ENCODE measurements around the gene PRPF38B.
"Not testable (repeated sequence)": the region's sequence is repeated elsewhere in the genome, so short reads cannot be mapped to it uniquely, and the experiment has no call there.

The PRPF38B gene

DNA sequence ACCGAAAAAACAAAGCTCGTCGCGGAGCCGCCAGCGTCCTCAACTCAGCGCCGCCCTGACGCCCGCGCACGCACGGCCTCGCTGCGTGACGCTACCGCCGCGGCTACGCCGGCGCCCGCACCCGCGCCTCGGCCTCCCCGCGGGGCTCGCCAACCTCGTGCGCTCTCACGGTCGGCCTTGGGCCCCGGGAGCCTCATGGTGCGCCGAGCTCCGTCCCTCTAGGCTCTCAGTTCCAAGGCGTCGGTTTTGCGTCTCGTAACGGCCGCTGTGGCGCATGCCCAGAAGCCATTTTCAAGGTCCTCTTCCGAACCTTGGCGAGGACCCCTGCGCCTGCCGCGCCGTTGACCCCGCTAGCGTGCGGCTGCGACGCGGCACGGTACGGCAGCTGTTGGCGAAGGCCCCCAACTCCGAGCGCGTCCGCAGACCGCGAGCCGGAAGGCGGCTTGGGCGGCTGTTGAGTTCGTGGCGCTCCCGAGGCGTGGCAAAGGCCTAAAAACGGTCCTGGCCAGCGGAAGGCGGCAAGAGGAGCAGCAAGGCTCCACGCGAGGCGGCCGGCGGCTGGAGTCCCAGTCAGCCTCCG is 31.0 kb upstream of the PRPF38B start, which contains the start of gene HENMT1:
HENMT1 (minus strand) TSS at position 64 of the 580 bp plus-strand sequence. CDS start 1,209 bp downstream, outside the sequence.
- no peaks in the 10 kb centered on the region for H3K4me1 ChIP-seq (ENCODE audit: control insufficient read depth, insufficient read depth, low read length, poor library complexity, severe bottlenecking)
- H3K4me3 ChIP-seq (ENCODE audit: extremely low read depth, insufficient read depth, low read length, poor library complexity, severe bottlenecking): peak within 1 kb of the TSS; percentile 41
- H3K27ac ChIP-seq (ENCODE audit: low read depth, low read length, severe bottlenecking): no peak within 1 kb of the TSS
- no peaks in the 10 kb centered on the region for H3K36me3 ChIP-seq (ENCODE audit: control insufficient read depth, insufficient read depth, low read length)
- 6 to 10% methylated on average over 37 to 77 of the region's 81 CpGs for WGBS, 2 experiments (ENCODE audit: insufficient coverage in 2 of 2)
- H3K9me3 ChIP-seq (ENCODE audit: control insufficient read depth, low read length): no peaks in the 10 kb centered on the region

- Histone ChIP-seq H3K36me3 (ENCODE audit: control insufficient read depth, insufficient read depth, low read length) (no peaks in the 10 kb centered on the region), H3K27ac (ENCODE audit: low read depth, low read length, severe bottlenecking) (no peak overlapping the region), H3K4me1 (ENCODE audit: control insufficient read depth, insufficient read depth, low read length, poor library complexity, severe bottlenecking) (no peaks in the 10 kb centered on the region), H3K4me3 (ENCODE audit: extremely low read depth, insufficient read depth, low read length, poor library complexity, severe bottlenecking) (no peak overlapping the region), H3K9me3 (ENCODE audit: control insufficient read depth, low read length) (no peaks in the 10 kb centered on the region)
- 80% methylated on average over 1 of the region's 2 CpGs; no CpG with 5 or more reads in 1 of the 2 experiments for WGBS, 2 experiments (ENCODE audit: insufficient coverage in 2 of 2)
These were observed 29.0 kb upstream of the PRPF38B start for GRCh38 chr1:108663074-108663473.

DNA sequence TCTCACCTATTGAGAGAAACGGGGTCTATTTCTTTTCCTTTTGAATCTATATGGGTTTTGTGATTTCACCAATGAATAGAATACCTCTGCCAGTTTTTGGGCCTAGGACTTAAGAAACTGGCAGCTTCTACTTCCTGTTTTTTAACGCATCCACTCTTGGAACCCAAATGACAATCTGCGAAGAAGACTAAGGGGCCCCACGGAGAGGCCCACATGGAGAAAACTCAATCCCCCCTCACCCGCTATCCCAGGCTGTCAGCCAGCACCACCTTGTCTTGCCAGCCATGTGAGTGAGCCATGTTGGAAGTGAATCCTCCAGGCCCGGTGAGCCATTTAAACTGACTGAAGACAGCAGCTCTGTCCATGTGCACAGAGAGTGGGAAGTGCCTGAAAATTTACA is 27.6 kb upstream of the PRPF38B start:
- Histone ChIP-seq H3K27ac (ENCODE audit: low read depth, low read length, severe bottlenecking) (no peak overlapping the region), H3K36me3 (ENCODE audit: control insufficient read depth, insufficient read depth, low read length) (no peaks in the 10 kb centered on the region), H3K4me3 (ENCODE audit: extremely low read depth, insufficient read depth, low read length, poor library complexity, severe bottlenecking) (no peak overlapping the region), H3K4me1 (ENCODE audit: control insufficient read depth, insufficient read depth, low read length, poor library complexity, severe bottlenecking) (no peaks in the 10 kb centered on the region), H3K9me3 (ENCODE audit: control insufficient read depth, low read length) (no peaks in the 10 kb centered on the region)
- WGBS, 2 experiments (ENCODE audit: insufficient coverage in 2 of 2): 91 to 100% methylated on average over 4 of the region's 6 CpGs

GRCh38 chr1:108665067-108665466 is 27.0 kb upstream of the PRPF38B start:
- no peaks in the 10 kb centered on the region for H3K4me1 ChIP-seq (ENCODE audit: control insufficient read depth, insufficient read depth, low read length, poor library complexity, severe bottlenecking)
- no peak overlapping the region for H3K4me3 ChIP-seq (ENCODE audit: extremely low read depth, insufficient read depth, low read length, poor library complexity, severe bottlenecking)
- no peak overlapping the region for H3K27ac ChIP-seq (ENCODE audit: low read depth, low read length, severe bottlenecking)
- H3K36me3 ChIP-seq (ENCODE audit: control insufficient read depth, insufficient read depth, low read length): no peaks in the 10 kb centered on the region
- WGBS, 2 experiments (ENCODE audit: insufficient coverage in 2 of 2): 80% methylated on average over 1 of the region's 2 CpGs; no CpG with 5 or more reads in 1 of the 2 experiments
- H3K9me3 ChIP-seq (ENCODE audit: control insufficient read depth, low read length): no peaks in the 10 kb centered on the region

GRCh38 chr1:108665771-108666170 is 26.3 kb upstream of the PRPF38B start:
- WGBS, 2 experiments (ENCODE audit: insufficient coverage in 2 of 2): 60 to 75% methylated on average over 1 of the region's 1 CpG
- Histone ChIP-seq H3K4me3 (ENCODE audit: extremely low read depth, insufficient read depth, low read length, poor library complexity, severe bottlenecking) (no peak overlapping the region), H3K36me3 (ENCODE audit: control insufficient read depth, insufficient read depth, low read length) (no peaks in the 10 kb centered on the region), H3K4me1 (ENCODE audit: control insufficient read depth, insufficient read depth, low read length, poor library complexity, severe bottlenecking) (no peaks in the 10 kb centered on the region), H3K9me3 (ENCODE audit: control insufficient read depth, low read length) (no peaks in the 10 kb centered on the region), H3K27ac (ENCODE audit: low read depth, low read length, severe bottlenecking) (no peak overlapping the region)

- not testable (repeated sequence) for H3K36me3 ChIP-seq (ENCODE audit: control insufficient read depth, insufficient read depth, low read length); H3K4me1 ChIP-seq (ENCODE audit: control insufficient read depth, insufficient read depth, low read length, poor library complexity, severe bottlenecking); H3K27ac ChIP-seq (ENCODE audit: low read depth, low read length, severe bottlenecking); H3K4me3 ChIP-seq (ENCODE audit: extremely low read depth, insufficient read depth, low read length, poor library complexity, severe bottlenecking); H3K9me3 ChIP-seq (ENCODE audit: control insufficient read depth, low read length)
- WGBS, 2 experiments (ENCODE audit: insufficient coverage in 2 of 2): 93 to 98% methylated on average over 6 to 24 of the region's 28 CpGs
These were observed 24.7 kb upstream of the PRPF38B start for GRCh38 chr1:108667422-108667821.

DNA sequence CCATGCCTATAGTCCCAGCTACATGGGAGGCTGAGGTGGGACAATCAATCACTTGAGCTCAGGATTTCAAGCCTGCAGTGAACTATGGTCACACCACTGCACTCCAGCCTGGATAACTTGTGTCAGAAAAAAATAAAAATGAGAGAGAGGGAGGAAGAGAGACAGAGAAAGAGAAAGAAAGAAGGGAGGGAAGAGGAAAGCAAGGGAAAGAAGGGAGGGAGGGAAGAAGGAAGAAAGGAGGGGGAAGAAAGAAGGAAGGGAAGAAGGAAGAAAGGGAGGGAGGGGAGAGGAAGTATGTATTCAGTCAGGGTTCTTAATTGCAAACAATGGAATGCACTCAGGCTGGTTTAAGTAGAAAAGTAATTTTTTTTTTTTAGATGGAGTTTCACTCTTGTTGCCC is 23.3 kb upstream of the PRPF38B start:
- no peaks in the 10 kb centered on the region for H3K4me1 ChIP-seq (ENCODE audit: control insufficient read depth, insufficient read depth, low read length, poor library complexity, severe bottlenecking)
- H3K36me3 ChIP-seq (ENCODE audit: control insufficient read depth, insufficient read depth, low read length): no peaks in the 10 kb centered on the region
- H3K4me3 ChIP-seq (ENCODE audit: extremely low read depth, insufficient read depth, low read length, poor library complexity, severe bottlenecking): no peak overlapping the region

DNA sequence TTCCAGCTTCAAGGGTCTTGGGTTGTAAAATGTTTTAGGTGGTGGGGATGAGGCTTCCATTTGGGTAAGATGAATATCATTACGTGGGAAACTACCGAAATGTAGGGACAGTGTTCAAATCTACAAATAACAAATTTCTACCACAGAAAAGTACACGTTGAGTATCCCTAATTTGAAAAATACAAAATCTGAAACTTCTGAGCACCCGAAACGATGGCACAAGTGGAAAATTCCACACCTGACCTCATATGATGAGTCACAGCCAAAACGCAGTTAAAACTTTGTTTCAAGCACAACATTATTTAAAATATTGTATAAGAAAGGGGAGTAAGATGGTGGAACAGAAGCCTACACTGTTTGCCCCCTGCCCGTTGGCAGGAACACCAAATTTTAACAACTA is 22.4 kb upstream of the PRPF38B start:
- no peaks in the 10 kb centered on the region for H3K4me1 ChIP-seq (ENCODE audit: control insufficient read depth, insufficient read depth, low read length, poor library complexity, severe bottlenecking)
- WGBS, 2 experiments (ENCODE audit: insufficient coverage in 2 of 2): 66 to 88% methylated on average over 3 to 4 of the region's 7 CpGs
- no peak overlapping the region for H3K27ac ChIP-seq (ENCODE audit: low read depth, low read length, severe bottlenecking)
- no peak overlapping the region for H3K4me3 ChIP-seq (ENCODE audit: extremely low read depth, insufficient read depth, low read length, poor library complexity, severe bottlenecking)
- no peaks in the 10 kb centered on the region for H3K9me3 ChIP-seq (ENCODE audit: control insufficient read depth, low read length)
- no peaks in the 10 kb centered on the region for H3K36me3 ChIP-seq (ENCODE audit: control insufficient read depth, insufficient read depth, low read length)

More for the DNA sequence above, 23.3 kb upstream of the PRPF38B start:
- H3K9me3 ChIP-seq (ENCODE audit: control insufficient read depth, low read length): no peaks in the 10 kb centered on the region
- H3K27ac ChIP-seq (ENCODE audit: low read depth, low read length, severe bottlenecking): no peak overlapping the region

DNA sequence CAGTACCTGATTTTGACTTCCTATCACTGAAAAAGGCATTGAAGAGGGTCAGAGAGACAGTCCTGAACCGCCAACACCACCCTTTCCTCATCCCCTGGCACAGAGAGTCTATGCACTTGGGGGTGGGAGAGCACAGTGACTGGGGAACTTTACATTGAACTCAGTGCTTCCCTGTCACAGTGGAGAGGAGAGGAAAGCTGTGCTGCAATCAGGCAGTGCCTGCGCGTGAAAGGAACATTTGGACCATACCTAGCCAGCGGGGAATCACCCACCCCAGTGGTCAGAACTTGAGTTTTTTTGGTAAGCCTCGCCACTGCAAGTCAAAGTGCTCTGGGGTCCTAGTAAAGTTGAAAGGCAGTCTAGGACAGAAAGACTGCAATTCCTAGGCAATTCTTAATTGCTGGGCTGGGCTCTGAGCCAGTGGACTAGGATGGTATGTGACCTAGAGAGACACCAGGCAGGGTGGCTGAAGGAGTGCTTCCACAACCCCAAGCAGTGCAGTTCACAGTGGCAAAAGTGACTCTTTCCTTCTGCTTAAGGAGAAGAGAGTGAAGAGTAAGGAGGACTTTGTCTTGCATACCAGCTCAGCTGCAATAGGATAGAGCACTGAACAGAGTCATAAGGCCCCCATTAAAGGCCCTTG is 21.9 kb upstream of the PRPF38B start:
- Histone ChIP-seq H3K27ac (ENCODE audit: low read depth, low read length, severe bottlenecking) (no peak overlapping the region), H3K4me3 (ENCODE audit: extremely low read depth, insufficient read depth, low read length, poor library complexity, severe bottlenecking) (no peak overlapping the region), H3K36me3 (ENCODE audit: control insufficient read depth, insufficient read depth, low read length) (no peaks in the 10 kb centered on the region), H3K4me1 (ENCODE audit: control insufficient read depth, insufficient read depth, low read length, poor library complexity, severe bottlenecking) (no peaks in the 10 kb centered on the region), H3K9me3 (ENCODE audit: control insufficient read depth, low read length) (no peaks in the 10 kb centered on the region)
- 95 to 100% methylated on average over 1 to 2 of the region's 5 CpGs for WGBS, 2 experiments (ENCODE audit: insufficient coverage in 2 of 2)

DNA sequence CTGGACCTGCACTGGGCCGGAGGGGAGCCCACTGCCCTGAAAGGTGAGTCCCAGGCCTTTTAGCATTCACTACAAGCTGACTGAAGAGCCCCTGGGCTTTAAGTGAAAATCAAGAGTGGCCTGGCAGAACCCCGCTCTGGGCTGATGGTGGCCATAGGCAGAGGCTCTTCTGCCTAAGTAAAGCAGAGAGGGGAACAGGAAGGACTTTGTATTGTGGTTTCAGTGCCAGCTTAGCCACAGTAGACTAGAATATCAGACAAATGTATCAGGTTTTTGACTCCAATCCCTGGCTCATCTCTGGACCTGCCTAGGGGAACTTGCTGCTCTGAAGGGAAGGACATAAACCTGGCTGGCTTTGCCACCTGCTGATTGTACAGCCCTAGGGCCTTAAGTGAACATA is 21.0 kb upstream of the PRPF38B start:
- WGBS, 2 experiments (ENCODE audit: insufficient coverage in 2 of 2): 80 to 100% methylated on average over 2 of the region's 2 CpGs
- Histone ChIP-seq H3K36me3 (ENCODE audit: control insufficient read depth, insufficient read depth, low read length) (no peaks in the 10 kb centered on the region), H3K4me3 (ENCODE audit: extremely low read depth, insufficient read depth, low read length, poor library complexity, severe bottlenecking) (no peak overlapping the region), H3K9me3 (ENCODE audit: control insufficient read depth, low read length) (no peaks in the 10 kb centered on the region), H3K4me1 (ENCODE audit: control insufficient read depth, insufficient read depth, low read length, poor library complexity, severe bottlenecking) (no peaks in the 10 kb centered on the region), H3K27ac (ENCODE audit: low read depth, low read length, severe bottlenecking) (no peak overlapping the region)

GRCh38 chr1:108678706-108679105 is 13.4 kb upstream of the PRPF38B start:
- 94% methylated on average over 2 of the region's 4 CpGs; no CpG with 5 or more reads in 1 of the 2 experiments for WGBS, 2 experiments (ENCODE audit: insufficient coverage in 2 of 2)

More at GRCh38 chr1:108678706-108679105, 13.4 kb upstream of the PRPF38B start:
- Histone ChIP-seq H3K36me3 (ENCODE audit: control insufficient read depth, insufficient read depth, low read length) (no peaks in the 10 kb centered on the region), H3K4me1 (ENCODE audit: control insufficient read depth, insufficient read depth, low read length, poor library complexity, severe bottlenecking) (peaks cover 4% of the 10 kb centered on the region), H3K4me3 (ENCODE audit: extremely low read depth, insufficient read depth, low read length, poor library complexity, severe bottlenecking) (no peak overlapping the region), H3K9me3 (ENCODE audit: control insufficient read depth, low read length) (peaks cover 9% of the 10 kb centered on the region), H3K27ac (ENCODE audit: low read depth, low read length, severe bottlenecking) (no peak overlapping the region)
